GM19324 (cell line): Measurements from ENCODE around the gene ANKUB1.
"Not testable (repeated sequence)": the region's sequence is repeated elsewhere in the genome, so short reads cannot be mapped to it uniquely, and the experiment has no call there.

Experiments used
- ATAC-seq: cut with Tn5 transposase; IDR thresholded peaks from one replicate; pipeline ENCODE4 v1.9.1; 2021; ENCODE audit warnings: mild to moderate bottlenecking, moderate library complexity; ENCODE audit not compliant: unreplicated experiment, low FRiP score

The ANKUB1 gene, protein sequence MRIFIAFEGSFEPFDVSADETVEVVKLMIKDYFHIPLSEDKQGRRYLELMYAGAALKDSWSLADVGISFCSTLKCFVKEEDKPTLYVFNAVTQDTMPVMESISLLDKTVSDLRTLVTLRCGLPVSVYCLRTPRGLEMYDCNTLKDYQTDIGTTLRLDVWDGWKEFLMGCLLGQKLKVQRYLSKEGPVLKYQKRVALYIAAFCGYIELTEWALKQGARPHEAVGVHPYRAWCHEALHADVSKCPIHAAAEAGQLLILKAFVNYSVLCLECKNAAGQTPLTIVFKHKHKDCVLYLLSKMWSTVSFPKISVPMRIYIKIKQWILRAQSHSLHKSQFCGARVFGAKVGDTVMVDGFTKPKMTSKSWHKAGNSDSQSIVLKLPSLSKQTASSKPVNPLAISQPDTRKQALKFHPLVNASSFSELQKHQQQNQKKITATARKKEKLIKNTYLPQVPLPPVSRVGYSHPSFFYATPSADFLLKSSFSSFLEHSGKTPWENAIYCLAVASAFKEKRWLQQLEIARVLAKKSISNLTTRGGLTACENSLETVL

DNA sequence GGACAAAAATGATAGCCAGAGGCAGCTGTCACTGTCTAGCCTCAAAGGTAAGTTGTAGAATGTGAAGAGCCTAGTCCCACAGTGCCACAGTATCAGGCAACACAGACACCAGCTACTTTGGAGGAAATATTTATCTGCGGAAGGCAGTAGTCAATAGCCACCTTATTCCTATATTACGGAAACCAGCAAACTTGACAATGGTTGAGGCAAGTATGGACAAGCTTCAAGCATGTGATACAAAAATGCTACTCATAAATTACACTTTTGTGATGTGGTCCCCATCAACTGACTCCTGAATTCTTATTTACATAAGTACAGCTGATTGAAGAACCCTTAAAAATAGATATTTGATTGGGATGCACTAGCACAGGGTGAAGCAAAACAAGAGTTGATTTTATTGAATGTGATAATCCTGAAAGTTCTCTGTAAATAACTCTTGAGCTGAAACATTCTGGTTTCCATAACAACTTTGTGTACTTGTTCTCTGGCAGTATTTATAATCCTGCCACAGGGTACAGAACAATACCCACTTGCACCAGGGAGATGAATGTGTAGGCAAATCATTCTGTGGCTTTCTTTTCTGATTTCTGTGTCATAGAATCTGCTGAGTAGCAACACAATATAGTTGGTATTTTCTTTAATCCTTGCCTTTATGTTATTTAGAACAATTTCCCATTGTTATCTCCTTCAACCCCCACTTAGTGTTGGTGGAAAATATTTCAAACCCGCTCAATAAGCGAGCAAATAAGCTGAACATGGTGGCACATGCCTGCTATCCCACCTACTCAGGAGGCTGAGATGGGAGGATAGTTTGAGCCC is at the start of gene ANKUB1:
Gene ANKUB1 (minus strand): TSS at position 103 of the 819 bp plus-strand sequence. CDS start 188 bp downstream, outside the sequence.
- no peak for ATAC-seq

DNA sequence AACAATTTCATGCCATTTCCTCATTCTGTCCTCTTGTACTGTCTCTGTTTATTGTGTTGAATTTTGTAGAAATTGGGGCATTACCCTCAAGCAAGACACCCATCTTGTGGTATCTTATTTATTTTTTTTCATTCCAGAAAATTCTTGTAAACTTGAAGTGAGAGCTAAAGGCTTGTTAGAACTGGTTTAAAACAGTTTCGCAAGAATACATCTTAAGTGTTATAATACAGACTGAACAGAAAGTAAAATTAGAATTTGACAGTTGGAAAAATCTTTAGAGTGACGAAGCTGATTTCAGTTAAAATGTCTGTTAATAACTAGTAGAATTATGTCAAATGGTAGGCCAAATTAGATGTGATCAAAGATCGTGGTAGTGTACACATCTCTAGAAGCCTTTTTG is 47.5 kb upstream of the ANKUB1 start:
- ATAC-seq = no peak

DNA sequence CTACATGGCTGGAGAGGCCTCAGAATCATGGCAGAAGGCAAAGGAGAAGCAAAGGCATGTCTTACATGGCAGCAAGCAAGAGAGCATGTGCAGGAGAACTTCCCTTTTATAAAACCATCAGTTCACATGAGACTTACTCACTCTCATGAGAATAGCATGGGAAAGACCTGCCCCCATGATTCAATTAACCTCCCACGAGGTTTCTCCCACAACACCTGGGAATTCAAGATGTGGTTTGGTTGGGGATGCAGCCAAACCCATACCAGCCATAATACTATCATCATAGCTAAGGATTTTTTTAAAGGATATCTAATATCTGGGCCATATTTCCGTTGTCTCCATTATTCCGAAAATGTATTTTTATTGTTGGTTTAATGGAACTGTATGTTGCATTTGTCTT is 47.1 kb upstream of the ANKUB1 start:
- not testable (repeated sequence) for ATAC-seq

GRCh38 chr3:149838491-149838890 is 46.1 kb upstream of the ANKUB1 start:
- not testable (repeated sequence) for ATAC-seq

DNA sequence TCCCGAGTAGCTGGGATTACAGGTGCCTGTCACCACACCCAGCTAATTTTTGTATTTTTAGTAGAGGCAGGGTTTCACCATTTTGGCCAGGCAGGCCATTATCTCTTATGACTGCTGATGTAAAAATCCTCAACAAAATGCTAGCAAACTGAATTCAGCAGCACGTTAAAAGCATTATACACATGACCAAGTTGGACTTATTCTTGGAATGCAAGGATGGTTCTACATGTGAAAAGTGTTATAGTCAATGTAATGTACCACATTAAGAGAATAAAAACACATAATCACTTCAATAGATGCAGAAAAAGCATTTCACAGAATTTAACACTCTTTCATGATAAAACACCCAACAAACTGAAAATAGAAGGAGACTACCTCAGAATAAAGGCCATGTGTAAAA is 40.9 kb upstream of the ANKUB1 start:
- no peak for ATAC-seq

DNA sequence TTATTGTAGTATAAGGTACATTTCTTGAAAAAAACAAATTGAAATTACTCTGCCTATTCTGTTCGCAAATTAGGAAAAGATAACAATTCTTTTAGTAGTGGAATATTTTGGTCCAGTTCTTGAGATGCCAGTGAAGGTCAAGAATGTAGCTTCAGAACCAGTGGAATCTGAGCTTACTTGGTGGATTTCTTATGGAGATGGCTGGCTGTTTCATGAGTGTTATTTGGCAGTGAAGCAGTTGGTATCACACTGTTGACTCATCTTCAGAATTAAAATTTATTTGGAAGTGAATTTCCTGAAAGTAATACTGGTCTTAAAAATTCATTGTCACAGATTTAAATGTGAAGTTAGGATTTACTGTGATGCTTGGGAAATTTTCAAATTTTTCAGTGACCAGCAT is 39.7 kb upstream of the ANKUB1 start:
- ATAC-seq = no peak

- ATAC-seq = no peak
Observed at GRCh38 chr3:149831321-149831720, 39.0 kb upstream of the ANKUB1 start.

- no peak for ATAC-seq
Observed at GRCh38 chr3:149830902-149831301, 38.5 kb upstream of the ANKUB1 start.

DNA sequence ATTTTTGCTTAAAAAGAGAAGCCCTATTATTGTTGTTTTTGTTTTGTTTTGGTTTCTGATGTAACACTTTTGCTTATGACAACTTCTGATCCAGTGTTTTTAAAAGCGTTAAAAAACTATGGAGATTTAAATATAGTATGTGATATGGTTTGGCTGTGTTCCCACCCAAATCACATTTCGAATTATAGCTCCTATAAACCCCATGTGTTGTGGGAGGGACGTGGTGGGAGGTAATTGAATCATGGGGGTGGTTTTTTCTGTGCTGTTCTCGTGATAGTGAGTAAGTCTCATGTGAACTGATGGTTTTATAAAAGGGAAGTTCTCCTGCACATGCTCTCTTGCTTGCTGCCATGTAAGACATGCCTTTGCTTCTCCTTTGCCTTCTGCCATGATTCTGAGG is 37.3 kb upstream of the ANKUB1 start:
- ATAC-seq = not testable (repeated sequence)

DNA sequence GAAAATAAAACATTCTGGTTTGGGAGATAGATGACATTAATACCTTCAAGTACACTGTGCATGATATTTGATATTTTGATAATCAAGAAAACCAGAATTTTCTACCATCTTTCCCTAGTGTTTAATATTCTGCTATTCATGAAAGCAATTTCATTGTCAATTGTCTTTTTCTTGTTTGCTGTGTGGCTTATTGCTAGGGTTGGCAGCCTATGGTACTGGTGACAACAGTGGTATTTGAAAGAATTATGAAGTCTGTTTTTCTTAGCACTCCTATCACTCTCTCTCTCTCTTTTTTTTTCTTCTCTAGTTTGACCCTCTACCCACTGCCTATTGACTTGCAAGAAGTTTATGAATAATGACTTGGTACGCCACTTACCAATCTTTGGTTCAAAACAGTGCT is 36.0 kb upstream of the ANKUB1 start:
- ATAC-seq = no peak

GRCh38 chr3:149826636-149827035 is 34.3 kb upstream of the ANKUB1 start:
- no peak for ATAC-seq

- no peak for ATAC-seq
Observed at GRCh38 chr3:149820183-149820582, 27.8 kb upstream of the ANKUB1 start.

DNA sequence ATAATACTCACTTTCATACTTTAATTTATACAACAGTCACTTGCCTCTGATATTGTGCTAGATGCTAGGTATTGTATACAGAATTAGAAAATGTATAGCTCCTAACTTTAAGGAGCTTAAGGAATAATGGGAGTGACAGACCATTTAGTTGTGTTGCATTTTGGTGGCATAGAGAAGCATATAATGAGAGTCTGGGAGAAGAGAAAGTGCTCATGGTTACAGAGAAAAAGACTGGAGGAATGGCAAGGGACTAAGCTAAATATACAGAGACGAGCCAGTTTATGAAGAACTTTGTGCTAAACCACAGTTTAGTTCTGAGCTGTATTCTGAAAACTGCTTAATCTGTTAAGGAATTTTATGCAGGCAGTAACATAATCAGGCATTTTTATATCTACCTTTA is 27.1 kb upstream of the ANKUB1 start:
- ATAC-seq = no peak

DNA sequence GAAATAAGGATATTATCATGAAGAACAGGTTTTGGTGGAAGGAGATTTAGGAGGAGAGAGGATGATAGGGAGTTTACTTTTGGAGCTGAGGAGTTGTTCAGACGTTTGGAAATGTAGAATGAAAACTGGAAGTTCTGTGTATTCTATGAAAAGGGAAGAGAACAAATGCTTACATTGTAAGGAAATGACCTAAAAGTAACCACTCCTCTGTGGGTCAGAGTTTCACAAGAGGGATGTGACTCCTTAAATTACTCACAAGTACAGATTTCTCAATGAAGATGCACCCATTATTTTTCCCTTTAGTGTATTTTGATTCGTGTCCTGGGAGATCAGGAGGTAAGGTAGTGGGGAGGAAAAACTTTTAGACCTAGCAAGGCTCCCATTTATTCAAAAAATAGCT is 24.6 kb upstream of the ANKUB1 start:
- no peak for ATAC-seq

DNA sequence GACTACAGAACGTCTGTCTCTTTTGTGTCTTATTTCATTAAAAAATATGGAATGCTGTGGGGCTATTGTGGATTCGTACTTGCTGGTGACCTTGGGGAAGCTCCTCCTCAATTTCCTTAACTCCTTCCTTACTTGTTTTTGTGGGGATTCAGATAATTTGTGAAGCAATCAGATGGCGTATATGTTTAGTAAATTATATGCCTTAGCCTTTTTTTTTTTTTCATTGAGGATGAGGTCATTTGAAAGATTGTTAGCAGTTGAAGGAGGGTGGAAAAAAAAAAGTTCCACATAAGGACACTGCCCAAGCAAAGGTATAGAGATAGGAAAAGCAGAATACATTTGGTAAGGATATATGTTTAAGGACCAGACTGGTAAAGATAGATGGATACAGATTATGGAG is 24.0 kb upstream of the ANKUB1 start:
- no peak for ATAC-seq

GRCh38 chr3:149815728-149816127 is 23.4 kb upstream of the ANKUB1 start:
- ATAC-seq = no peak

DNA sequence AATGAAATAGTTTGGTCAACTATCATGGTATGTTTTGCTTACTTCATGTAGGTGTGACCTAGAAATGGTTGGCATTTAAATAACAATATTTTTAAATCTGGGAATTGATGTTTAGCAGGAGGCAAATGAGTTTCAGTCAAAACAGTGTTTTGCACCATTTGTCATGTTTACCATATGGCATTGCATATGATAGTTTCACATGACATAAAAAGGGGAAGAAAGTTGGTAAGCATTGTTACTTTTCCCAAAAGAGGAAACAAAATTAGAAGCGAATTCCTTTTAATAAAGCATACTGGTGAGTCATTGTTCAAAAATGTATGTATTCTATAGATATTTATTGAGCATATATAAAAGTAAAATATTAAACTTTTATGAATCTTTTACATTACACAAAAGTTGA is 23.0 kb upstream of the ANKUB1 start:
- ATAC-seq = no peak

DNA sequence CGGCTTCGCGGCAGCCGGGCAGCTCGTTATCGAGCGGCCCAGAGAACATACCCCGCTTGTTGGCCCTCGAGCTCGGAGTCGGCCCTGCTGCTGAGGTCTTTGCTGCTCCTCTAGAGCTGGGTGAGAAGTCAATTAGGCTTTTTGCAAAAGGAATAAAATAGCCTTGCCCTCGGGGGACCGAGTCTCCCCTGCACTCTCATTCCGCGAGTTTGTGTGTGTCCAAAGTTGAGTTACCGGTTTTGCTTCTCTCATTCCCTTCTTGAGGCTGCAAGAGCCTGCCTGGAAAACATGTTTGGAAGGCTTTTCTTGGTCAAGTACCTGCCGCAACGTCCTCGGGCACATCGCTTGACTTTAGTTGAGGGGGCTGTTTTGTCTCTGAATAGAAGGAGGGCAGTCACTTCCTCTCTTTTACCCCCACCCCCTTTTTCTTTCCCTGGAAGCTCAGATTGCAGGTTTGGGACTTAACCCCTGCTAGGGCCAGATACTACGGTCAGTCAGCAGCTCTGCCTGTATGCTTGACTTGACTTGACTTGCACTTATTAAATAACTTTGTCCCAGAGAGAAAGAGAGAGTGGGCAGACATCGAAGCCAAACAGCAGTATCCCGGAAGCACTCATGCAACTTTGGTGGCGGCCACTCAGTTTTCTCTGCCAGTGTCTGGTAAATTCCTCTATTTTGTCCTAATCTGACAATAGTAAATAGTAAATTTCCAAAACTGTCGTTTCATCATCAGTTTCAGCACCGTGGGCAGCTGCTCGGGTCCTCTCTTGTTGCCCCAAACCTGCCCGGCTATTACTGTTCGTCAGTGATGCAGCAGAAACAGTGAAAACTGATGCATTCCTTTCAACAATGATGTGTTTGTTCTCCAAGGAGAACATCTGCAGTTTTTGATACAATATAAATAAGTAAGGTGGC is 21.3 kb upstream of the ANKUB1 start:
- ATAC-seq = peak; percentile 16

DNA sequence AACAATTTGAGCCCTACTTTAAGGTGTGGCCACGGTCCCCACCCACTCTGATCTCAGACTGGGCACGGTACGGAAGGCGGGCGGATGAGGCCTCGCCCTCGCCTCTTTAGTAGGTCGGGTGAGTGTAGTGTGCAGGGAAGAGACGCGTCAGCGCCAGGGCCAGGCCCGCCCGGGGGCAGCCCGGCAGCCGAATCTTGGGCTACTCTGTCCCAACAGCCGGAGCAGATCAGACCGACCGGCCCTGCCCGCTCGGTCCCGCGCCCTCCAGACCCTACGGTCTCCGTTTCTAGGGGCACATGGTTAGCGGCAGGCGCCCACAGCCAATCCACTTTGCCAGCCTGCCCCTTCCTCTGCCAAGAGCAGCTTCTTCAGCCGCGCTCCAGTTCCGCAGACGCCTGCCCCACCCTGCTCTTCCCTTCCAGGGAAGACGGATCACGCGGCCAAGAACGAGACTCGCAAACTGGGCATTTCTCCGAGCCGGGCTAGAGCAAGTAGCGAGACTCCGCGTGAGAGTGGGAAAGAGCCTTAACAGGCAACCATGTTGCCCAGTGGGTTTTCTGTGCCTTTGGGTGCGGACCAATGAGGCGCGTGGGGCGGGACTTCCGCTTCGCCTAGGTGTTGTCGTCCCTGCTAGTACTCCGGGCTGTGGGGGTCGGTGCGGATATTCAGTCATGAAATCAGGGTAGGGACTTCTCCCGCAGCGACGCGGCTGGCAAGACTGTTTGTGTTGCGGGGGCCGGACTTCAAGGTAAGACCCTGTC is 20.4 kb upstream of the ANKUB1 start, which contains the start of gene RNF13:
Gene RNF13 (plus strand): TSS at position 610 of the 761 bp plus-strand sequence. CDS start 32,812 bp downstream, outside the sequence.
- peak; percentile 95 for ATAC-seq
